Rectal smooth muscle tissue (tissue), 1 donor: Measurements from ENCODE around the gene GDPD4.

Experiments
- H3K27ac ChIP-seq: one replicate; pipeline ENCODE4 v1.7.0; 2013; ENCODE audit warnings: low read depth, low read length, inconsistent platforms
- H3K27me3 ChIP-seq: one replicate; pipeline ENCODE4 v1.7.0; 2013; ENCODE audit warnings: low read length; ENCODE audit not compliant: control insufficient read depth, insufficient read depth
- H3K36me3 ChIP-seq: one replicate; pipeline ENCODE4 v1.7.0; 2013; ENCODE audit warnings: low read length; ENCODE audit not compliant: control insufficient read depth, insufficient read depth
- H3K4me1 ChIP-seq: one replicate; pipeline ENCODE4 v1.7.0; 2013; ENCODE audit warnings: low read length; ENCODE audit not compliant: control insufficient read depth, insufficient read depth
- H3K4me3 ChIP-seq: one replicate; pipeline ENCODE4 v1.7.0; 2013; ENCODE audit warnings: low read length
- H3K9ac ChIP-seq: one replicate; pipeline ENCODE4 v1.7.0; 2013; ENCODE audit warnings: low read length

The GDPD4 gene

GRCh38 chr11:77215106-77215505, 86.4 kb downstream of the GDPD4 start:
- Histone ChIP-seq H3K9ac (no peak overlapping the region), H3K36me3 (no peaks in the 10 kb centered on the region), H3K4me1 (no peaks in the 10 kb centered on the region), H3K4me3 (no peak overlapping the region), H3K27me3 (no peaks in the 10 kb centered on the region), H3K27ac (no peak overlapping the region)

GRCh38 chr11:77214557-77214956, 86.9 kb downstream of the GDPD4 start:
- Histone ChIP-seq H3K9ac (no peak overlapping the region), H3K4me1 (no peaks in the 10 kb centered on the region), H3K27me3 (no peaks in the 10 kb centered on the region), H3K4me3 (no peak overlapping the region), H3K36me3 (no peaks in the 10 kb centered on the region), H3K27ac (no peak overlapping the region)

GRCh38 chr11:77213589-77214428, 87.7 kb downstream of the GDPD4 start:
- Histone ChIP-seq H3K36me3 (no peaks in the 10 kb centered on the region), H3K27ac (no peak overlapping the region)

GRCh38 chr11:77213029-77213579, 88.4 kb downstream of the GDPD4 start:
- Histone ChIP-seq H3K27me3 (no peaks in the 10 kb centered on the region), H3K36me3 (no peaks in the 10 kb centered on the region), H3K4me1 (no peaks in the 10 kb centered on the region), H3K27ac (no peak overlapping the region), H3K9ac (no peak overlapping the region), H3K4me3 (no peak overlapping the region)

More at GRCh38 chr11:77213589-77214428, 87.7 kb downstream of the GDPD4 start:
- Histone ChIP-seq H3K4me1 (no peaks in the 10 kb centered on the region), H3K9ac (no peak overlapping the region), H3K27me3 (no peaks in the 10 kb centered on the region), H3K4me3 (no peak overlapping the region)

- no peaks in the 10 kb centered on the region for H3K4me1 ChIP-seq
- H3K9ac ChIP-seq, result no peak overlapping the region
- H3K27ac ChIP-seq, result no peak overlapping the region
- no peaks in the 10 kb centered on the region for H3K36me3 ChIP-seq
- H3K27me3 ChIP-seq, result no peaks in the 10 kb centered on the region
- no peak overlapping the region for H3K4me3 ChIP-seq
Observed at GRCh38 chr11:77212314-77213007, 89.0 kb downstream of the GDPD4 start.

- Histone ChIP-seq H3K4me3 (no peak overlapping the region), H3K9ac (no peak overlapping the region), H3K27me3 (no peaks in the 10 kb centered on the region), H3K36me3 (no peaks in the 10 kb centered on the region), H3K4me1 (no peaks in the 10 kb centered on the region), H3K27ac (no peak overlapping the region)
Observed at GRCh38 chr11:77211594-77212251, 89.8 kb downstream of the GDPD4 start.

- H3K27ac ChIP-seq, result no peak overlapping the region
- no peaks in the 10 kb centered on the region for H3K36me3 ChIP-seq
- H3K9ac ChIP-seq, result no peak overlapping the region
- no peak overlapping the region for H3K4me3 ChIP-seq
- H3K4me1 ChIP-seq, result no peaks in the 10 kb centered on the region
- no peaks in the 10 kb centered on the region for H3K27me3 ChIP-seq
Observed at GRCh38 chr11:77211040-77211451, 90.4 kb downstream of the GDPD4 start.

GRCh38 chr11:77209663-77210062, 91.8 kb downstream of the GDPD4 start:
- no peaks in the 10 kb centered on the region for H3K36me3 ChIP-seq
- H3K9ac ChIP-seq, result no peak overlapping the region
- H3K27me3 ChIP-seq, result no peaks in the 10 kb centered on the region
- no peak overlapping the region for H3K27ac ChIP-seq
- H3K4me1 ChIP-seq, result no peaks in the 10 kb centered on the region
- H3K4me3 ChIP-seq, result no peak overlapping the region

- Histone ChIP-seq H3K4me3 (no peak overlapping the region), H3K27me3 (no peaks in the 10 kb centered on the region), H3K27ac (no peak overlapping the region), H3K9ac (no peak overlapping the region), H3K4me1 (no peaks in the 10 kb centered on the region), H3K36me3 (no peaks in the 10 kb centered on the region)
Observed at GRCh38 chr11:77208535-77208934, 93.0 kb downstream of the GDPD4 start.

GRCh38 chr11:77207618-77208313, 93.7 kb downstream of the GDPD4 start:
- Histone ChIP-seq H3K36me3 (no peaks in the 10 kb centered on the region), H3K27me3 (no peaks in the 10 kb centered on the region), H3K27ac (no peak overlapping the region), H3K4me1 (no peaks in the 10 kb centered on the region), H3K4me3 (no peak overlapping the region), H3K9ac (no peak overlapping the region)

- Histone ChIP-seq H3K4me1 (no peaks in the 10 kb centered on the region), H3K27me3 (no peaks in the 10 kb centered on the region), H3K36me3 (no peaks in the 10 kb centered on the region), H3K27ac (no peak overlapping the region), H3K9ac (no peak overlapping the region), H3K4me3 (no peak overlapping the region)
Observed at GRCh38 chr11:77207019-77207485, 94.4 kb downstream of the GDPD4 start.
